HepG2 (cell line): ENCODE measurements around the gene TNS1.

ENCODE experiments used
- CBX2 ChIP-seq, 2 experiments: fragments of 200-600 bp in 1 of 2; sonication (generic); formaldehyde crosslinking in 1 of 2; IDR thresholded peaks; 2 replicates each; pipeline versions ENCODE4 v1.7.0 to v1.8.1; 2018 to 2022; ENCODE audit warnings: low read depth in 2 of 2, low read length in 1 of 2, mild to moderate bottlenecking in 1 of 2, missing genetic modification reagents in 1 of 2
- EZH2 ChIP-seq: conservative IDR thresholded peaks from 2 replicates; pipeline ENCODE4 v1.6.1; 2012; ENCODE audit warnings: mild to moderate bottlenecking, low read depth, low read length, moderate library complexity
- ZNF274 ChIP-seq: sonication (generic); formaldehyde crosslinking; IDR thresholded peaks from 2 replicates; pipeline ENCODE4 v1.5.1; 2020; ENCODE audit warnings: mild to moderate bottlenecking, missing genetic modification reagents
- TF ChIP-seq, protein P1 (sequence below): sonication (generic); formaldehyde crosslinking; IDR thresholded peaks from 2 replicates; pipeline ENCODE4 v1.5.0; 2020; ENCODE audit warnings: mild to moderate bottlenecking, missing genetic modification reagents, moderate library complexity
- TF ChIP-seq, protein P2 (sequence below): sonication (generic); formaldehyde crosslinking; conservative IDR thresholded peaks from 2 replicates; pipeline ENCODE4 v1.8.0; 2022; ENCODE audit warnings: mild to moderate bottlenecking, moderate library complexity, missing genetic modification reagents

DNA sequence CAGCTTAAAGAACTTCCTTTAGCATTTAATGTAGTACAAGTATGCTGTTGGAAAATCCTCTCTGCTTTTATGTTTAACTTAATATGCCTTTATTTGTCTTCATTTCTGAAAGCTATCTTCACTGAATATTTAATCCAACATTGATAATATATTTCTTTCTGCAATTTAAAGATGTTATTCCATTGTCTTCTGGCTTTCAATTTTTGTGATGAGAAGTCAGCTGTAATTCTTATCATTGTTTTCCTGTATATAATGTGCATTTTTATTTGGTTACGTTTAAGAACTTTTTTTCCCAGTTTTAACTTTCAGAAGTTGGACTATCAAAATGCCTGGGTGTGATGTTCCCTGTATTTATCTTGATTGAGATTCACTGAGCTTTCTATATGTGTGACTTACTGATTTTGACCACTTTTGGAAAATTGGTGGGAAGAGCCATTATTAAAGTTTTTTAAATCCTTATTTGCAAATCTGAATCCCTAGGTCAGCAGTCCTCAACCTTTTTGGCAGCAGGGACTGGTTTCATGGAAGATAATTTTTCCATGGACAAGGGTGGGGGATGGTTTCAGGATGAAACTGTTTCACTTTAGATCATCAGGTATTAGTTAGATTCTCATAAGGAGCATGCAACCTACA, 241.0 kb downstream of the TNS1 start:
- TF ChIP-seq, protein P1, sequence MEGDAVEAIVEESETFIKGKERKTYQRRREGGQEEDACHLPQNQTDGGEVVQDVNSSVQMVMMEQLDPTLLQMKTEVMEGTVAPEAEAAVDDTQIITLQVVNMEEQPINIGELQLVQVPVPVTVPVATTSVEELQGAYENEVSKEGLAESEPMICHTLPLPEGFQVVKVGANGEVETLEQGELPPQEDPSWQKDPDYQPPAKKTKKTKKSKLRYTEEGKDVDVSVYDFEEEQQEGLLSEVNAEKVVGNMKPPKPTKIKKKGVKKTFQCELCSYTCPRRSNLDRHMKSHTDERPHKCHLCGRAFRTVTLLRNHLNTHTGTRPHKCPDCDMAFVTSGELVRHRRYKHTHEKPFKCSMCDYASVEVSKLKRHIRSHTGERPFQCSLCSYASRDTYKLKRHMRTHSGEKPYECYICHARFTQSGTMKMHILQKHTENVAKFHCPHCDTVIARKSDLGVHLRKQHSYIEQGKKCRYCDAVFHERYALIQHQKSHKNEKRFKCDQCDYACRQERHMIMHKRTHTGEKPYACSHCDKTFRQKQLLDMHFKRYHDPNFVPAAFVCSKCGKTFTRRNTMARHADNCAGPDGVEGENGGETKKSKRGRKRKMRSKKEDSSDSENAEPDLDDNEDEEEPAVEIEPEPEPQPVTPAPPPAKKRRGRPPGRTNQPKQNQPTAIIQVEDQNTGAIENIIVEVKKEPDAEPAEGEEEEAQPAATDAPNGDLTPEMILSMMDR (CRISPR knock-in tag): no peak
- TF ChIP-seq ZNF274 (CRISPR knock-in tag): no peak
- no peak for TF ChIP-seq EZH2
- TF ChIP-seq, protein P2, sequence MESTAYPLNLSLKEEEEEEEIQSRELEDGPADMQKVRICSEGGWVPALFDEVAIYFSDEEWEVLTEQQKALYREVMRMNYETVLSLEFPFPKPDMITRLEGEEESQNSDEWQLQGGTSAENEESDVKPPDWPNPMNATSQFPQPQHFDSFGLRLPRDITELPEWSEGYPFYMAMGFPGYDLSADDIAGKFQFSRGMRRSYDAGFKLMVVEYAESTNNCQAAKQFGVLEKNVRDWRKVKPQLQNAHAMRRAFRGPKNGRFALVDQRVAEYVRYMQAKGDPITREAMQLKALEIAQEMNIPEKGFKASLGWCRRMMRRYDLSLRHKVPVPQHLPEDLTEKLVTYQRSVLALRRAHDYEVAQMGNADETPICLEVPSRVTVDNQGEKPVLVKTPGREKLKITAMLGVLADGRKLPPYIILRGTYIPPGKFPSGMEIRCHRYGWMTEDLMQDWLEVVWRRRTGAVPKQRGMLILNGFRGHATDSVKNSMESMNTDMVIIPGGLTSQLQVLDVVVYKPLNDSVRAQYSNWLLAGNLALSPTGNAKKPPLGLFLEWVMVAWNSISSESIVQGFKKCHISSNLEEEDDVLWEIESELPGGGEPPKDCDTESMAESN (CRISPR knock-in tag): no peak
- no peak for TF ChIP-seq CBX2 (IDR thresholded peaks at IDR 0.05; ENCODE audit: low read depth, low read length)
- no peak for TF ChIP-seq CBX2 (CRISPR knock-in tag; IDR thresholded peaks at IDR 0.05; ENCODE audit: low read depth)
